GM19467 (cell line): ENCODE measurements around the gene GRIFIN.
"Not testable (repeated sequence)": the region's sequence is repeated elsewhere in the genome, so short reads cannot be mapped to it uniquely, and the experiment has no call there.

Experiments used
- ATAC-seq: cut with Tn5 transposase; IDR thresholded peaks from one replicate; pipeline ENCODE4 v1.9.1; 2021; ENCODE audit warnings: mild to moderate bottlenecking, moderate library complexity; ENCODE audit not compliant: unreplicated experiment

GRIFIN gene

DNA sequence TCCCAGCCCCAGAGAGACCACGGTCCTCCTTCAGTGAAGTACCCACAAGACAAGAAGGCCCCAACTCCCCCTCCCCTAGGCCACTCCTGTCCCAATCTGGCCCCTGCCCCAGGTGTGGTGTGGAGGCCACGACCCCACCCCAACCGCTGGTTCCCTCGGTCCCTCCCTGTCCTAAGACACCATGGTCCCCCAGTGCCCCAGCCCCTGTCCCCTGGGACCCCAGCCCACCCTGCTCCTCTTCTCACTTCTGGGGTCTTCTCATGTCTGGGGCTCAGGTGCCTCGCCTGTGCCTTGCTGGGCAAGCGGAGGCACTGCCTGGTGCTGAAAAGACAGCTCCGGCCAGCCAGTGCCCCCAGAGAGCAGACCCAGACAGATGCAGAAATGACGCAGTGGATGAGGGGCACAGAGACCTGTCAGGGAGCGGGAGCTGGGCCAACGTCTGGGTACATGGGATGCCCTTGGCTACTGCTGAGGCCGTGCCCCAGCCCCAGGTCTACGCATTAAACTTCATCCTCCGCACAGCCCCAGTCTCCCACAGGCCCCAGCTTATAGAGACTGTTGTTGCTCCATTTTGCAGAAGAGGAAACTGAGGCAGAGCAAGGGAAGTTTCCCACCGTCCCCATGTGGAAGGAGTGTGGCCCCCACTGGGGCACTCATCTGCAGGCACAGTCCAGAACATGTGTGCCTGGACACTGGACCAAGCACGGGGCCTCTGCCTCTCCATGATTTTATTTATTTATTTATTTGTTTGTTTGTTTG, 14.8 kb downstream of the GRIFIN start:
- ATAC-seq: no peak

DNA sequence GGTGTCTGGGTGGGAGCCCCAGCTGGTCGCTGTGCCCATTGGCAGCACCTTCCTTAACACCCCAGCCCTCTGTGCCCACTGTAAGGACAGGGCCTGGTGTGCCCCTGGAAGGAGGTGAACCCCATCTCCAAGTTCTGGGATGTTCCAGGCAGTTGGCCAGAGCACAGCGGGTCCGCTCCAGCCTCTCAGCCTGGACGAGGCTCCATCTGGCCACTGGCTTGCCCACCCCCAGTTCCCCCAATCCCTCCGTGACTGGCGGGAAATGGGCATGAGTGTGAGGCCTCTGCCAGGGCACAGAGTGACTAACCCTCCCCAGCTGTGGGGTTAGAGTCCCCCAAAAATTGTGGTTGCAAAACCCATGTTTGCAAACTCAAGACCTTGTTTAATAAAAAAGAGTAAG, 15.6 kb downstream of the GRIFIN start:
- ATAC-seq: no peak

DNA sequence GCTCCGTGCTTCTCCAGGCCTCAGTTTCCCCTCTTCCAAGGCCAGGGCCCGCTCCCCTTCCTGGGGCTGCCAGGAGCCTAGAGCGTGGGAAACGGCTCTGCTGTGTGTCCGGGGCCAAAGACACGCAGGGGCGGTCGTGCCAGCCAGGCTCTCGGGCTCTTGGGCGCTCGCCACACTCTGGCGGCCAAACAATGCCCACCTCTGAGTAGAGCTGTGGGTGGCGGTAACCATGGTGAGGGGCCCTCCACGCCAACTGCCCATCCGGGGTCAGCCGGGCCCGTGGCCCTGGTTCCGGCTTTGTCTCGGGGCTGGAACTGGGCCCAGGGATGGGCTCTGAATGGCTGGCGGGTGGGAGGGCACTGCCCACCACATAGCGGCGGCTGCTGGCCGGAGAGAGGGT, 16.0 kb downstream of the GRIFIN start:
- ATAC-seq: no peak

DNA sequence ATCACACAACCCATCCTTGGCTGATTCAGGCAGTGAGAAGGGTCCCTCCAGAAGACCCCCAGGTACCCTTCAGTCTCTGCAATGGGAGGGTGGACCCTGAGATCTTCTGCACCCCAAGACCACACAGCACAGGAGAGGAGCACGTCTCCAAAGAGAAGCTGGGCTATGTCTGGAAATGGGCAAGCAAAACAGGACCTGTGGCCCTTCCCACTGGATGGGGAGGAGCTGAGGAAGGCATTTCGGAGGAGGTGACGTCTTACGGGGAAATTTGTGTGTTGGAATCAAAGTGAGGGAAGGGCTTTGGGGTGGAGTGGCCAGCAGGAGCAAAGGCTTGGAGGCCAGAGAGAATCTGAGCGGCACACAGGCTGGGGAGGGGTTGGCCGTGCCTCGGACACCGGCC, 16.5 kb downstream of the GRIFIN start:
- no peak for ATAC-seq

DNA sequence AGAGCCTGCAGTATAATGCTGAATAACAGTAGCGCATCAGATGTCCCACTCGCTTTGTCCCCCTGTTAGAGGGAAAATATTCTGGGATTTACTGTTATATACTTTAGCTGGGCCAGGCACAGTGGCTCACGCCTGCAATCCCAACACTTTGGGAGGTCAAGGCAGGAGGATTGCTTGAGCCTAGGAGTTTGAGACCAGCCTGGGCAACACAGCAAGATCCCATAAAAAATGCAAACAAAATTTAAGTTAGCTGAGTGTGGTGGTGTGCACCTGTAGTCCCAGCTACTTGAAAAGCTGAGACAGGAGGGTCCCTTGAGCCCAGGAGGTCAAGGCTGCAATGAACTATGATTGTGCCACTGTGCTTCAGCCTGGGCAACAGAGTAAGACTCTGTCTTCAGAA, 22.3 kb downstream of the GRIFIN start:
- ATAC-seq: not testable (repeated sequence)

DNA sequence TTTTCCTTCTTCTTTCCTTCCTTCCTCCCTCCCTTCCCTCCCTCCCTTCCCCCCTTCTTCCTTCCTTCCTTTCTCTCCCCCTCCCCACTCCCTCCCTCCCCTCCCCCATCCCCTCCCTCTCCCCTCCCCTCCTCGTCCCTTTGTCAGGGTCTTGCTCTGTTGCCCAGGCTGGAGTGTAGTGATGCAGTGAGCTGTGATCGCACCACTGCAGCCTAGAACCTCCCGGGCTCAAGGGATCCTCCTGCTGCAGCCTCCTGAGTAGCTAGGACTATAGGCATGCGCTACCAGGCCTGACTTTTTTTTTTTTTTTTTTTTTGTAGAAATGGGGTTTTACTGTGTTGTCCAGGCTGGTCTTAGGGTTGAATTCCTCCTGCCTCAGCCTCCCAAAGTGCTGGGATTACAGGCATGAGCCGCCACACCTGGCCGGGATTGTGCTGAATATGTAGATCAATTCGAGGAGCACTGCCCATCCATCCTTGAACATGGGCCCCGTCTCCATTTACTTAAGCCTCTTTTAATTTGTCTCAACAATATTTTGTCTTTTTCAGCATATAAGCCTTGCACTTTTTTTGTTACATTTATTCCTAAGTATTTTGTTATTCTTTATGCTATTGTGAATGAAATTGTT, 23.4 kb downstream of the GRIFIN start:
- ATAC-seq: no peak

DNA sequence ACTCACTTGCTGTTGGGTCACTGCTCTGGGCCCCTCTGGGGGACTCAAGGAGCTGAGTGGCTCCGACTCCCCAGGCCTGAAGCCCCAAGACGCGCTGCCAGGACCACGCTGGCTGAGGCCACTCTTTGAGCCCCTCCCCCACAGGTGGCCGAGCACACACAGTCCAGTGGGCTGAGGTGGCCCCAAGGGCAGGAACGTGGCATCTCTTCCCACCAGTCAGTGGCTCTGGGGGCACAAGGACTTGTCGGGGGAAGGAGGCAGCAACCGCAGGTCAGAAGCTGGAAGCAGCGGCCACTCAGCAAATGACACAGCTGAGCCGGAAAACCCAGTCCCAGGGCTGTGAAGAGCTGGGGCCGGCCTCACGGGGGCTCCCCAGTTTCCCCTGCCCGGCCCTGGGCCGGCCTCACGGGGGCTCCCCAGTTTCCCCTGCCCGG, 24.1 kb downstream of the GRIFIN start:
- ATAC-seq: peak; percentile 14

DNA sequence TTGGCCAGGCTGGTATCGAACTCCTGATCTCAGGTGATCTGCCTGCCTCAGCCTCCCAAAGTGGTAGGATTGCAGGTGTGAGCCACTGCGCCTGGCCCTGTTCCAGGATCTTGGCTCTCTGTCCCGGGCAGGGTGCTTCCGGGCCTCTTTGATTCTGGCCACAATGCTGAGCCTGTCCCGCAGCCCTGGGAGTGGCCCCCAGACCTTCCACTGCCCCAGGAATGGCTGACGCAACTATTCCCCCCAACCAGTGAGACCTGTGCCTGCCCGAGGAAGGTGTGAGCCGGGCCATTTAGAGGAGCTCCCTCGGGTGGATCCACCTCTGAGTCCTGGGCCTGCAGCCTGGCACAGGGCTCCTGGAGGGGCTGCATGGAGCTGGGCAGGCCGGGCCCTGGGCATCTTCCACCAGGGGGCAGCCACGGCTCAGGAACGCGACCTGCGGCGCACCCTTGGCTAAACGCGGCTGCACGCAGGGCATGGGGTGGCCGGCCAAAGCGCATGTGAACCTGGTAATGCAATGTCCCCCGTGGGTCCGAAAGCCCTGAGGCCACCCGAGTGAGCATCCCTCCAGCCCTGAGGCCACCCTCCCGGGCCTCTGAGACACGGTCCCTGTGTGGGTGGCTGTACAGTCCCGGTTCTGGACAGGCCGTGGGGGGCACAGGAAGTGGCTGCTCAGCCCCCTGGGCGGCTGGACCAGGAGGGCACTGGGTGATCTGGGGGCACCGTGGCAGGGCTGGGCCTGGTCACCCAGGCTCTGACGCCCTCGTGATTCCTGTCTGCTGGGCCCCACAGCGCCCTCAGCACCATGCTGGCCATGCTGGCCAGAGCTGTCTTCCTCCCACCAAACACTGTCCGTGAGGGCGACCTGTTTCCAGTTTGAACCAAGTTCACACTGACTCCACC, 24.8 kb downstream of the GRIFIN start:
- ATAC-seq: peak; percentile 74

DNA sequence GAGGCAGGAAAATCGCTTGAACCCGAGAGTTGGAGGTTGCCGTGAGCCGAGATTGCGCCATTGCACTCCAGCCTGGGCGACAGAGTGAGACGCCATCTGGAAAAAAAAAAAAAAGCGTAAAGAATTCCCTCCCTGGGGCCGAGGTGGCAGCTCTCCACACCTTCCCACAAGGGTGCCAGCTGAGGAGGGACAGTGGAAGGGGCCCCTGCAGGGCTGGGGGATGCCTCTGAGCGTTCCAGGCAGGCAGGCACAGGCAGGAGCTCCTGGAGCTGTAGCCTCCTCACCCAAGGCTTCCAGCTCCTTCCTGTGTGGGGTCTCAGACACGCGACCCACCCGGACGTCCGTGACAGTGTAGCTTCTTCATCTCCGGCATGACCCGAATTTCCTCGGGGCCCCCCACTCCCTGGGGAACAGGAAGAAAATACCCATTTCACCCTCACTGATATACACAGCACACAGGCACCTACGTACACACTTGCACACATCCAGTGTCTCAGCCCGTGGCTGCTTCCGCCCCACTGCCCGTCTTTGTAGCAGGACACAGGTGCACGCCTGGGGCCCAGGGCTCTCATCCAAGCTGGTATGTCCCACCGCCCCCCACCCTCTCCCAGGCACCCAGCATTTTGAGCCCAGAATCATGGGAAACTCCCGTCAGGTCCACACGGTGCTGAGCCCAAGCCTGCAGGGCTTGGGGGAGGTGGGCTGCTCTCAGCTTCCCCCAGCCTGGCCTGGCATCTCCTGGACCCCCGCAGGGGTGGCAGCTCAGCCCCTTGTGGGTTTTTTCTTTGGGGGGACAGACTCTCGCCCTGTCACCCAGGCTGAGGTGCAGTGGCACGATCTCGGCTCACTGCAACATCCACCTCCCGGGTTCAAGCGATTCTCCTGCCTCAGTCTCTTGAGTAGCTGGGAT, 25.7 kb downstream of the GRIFIN start:
- ATAC-seq: no peak

DNA sequence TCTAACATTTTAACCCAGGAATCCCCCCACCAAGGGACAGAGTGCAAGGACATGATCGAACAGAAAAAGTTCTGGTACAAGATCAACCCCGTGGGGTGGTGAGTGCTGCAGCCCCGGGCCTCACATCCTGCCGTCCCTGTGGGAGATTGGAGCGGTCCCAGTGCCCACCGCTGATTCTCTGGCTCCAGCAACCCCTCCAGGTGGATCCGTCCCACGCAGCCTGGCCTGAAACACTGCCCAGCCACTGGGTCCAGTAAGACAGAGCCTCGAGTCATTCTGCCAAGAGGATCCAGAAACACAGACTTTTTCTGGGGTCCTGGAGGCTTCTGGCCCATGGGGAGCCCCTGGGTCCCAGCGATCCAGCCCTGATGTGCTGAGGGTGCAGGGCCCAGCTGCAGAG, 29.5 kb downstream of the GRIFIN start:
- ATAC-seq: no peak

DNA sequence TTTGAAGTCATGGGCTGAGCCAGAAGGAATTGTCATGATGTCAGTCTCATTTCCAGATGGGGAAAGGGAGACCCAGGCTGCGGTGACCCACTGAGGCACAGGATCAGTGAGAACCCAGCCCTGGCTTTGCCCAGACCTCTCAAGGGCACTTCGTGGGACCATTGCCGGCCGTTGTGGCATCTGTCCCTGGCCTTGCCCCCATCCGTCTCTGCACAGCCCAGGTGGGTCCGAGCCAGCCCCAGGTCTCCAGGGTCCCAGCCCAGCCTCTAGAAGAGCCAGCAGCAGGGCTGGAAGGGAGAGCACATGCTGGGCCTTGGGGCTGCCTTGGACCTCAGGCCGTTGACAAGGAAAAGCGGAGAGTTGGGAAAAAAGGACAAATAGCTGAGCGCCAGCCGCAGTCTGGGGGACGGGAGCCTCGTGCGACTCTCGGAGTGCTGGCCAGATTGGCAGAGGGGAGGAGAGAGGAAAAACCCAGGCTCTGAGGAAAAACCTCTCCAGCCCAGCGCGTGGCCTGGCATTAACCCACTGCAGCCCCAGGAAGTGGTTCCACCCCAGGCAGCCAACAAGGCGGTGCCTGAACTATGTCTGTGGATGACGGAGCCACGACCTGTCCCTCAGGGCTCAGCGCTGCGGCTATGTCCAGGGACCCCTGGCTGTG, 30.2 kb downstream of the GRIFIN start:
- no peak for ATAC-seq

DNA sequence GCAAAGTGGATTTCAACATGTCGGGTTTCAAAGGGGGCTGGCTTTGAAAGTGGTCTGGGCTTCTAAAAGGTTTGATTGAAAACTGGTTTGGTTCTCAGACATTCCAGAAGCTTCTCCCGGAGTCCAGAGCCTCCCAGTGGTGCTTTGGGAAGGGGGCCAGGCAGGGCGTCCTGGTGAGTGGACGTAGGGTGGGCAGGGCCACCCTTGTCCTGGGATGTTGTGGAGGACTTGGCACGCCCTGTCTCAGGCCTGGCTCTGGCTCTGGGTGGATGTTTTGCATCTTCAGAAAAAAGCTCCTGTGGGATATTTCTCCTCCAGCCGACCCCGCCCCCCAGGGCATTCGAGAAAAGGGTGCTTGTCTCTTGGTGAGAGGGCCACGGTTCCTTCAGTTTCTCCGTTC, 31.2 kb downstream of the GRIFIN start:
- ATAC-seq: no peak

DNA sequence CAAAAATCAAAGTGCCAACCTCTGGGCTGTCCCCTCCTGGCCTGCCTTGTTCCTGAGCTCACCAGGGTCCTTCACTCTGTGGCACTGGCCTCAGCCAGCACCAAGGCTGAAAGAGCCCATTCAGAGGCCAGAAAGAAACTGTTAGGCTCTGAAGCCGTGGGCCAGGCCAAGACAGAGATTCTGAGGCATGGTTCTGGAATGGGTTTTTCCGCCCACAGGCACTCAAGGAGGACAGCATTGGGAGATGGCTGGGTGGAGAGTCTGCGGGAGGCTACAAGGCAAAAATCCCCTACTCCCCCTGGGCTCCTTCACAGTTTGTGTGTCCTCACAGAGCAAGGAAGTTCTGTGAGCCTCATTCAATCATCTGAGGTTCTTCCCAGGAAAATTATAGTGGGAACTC, 31.7 kb downstream of the GRIFIN start:
- no peak for ATAC-seq

DNA sequence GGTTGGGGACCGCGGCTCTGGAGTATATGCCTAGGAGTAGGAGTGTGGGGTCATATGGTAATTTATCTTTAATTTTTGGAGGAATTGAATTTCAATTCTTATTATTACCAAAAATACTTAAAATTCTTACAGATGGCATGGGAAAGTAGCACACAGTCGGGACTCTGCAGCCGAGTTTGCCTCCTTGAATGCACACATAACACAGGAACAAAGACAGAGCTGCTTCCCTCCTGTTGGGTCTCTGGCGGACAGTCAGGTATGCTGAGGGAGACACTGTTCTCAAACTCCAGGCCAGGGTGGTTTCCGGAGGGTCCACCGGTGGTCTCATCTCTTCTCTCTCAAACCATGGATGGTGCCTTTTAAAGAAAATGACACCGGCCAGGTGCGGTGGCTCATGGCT, 32.7 kb downstream of the GRIFIN start:
- ATAC-seq: no peak

DNA sequence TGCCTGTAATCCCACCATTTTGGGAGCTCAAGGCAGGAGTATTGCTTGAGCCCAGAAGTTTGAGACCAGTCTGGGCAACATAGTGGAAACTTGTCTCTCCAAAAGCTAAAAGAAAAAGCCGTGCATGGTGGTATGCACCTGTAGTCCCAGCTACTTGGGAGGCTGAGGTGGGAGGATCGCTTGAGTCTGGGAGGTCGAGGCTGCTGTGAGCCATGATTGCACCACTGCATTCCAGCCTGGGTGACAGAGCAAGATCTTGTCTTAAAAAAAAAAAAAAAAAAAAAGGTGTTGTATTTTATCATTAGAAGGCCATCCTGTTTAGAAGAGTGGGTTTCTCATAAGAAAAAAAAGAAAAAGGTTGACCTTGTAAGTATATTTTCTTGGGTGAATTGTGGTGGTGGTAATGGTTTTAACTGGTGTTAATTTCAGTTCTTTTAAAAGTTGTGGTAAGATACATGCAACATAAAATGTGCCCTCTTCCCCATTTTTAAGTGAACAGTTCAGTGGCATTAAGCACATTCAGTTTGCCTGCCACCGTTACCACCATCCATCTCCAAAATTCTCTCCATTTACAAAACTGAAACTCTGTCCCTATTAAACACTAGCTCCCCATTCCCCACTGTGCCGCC, 34.7 kb downstream of the GRIFIN start:
- no peak for ATAC-seq

DNA sequence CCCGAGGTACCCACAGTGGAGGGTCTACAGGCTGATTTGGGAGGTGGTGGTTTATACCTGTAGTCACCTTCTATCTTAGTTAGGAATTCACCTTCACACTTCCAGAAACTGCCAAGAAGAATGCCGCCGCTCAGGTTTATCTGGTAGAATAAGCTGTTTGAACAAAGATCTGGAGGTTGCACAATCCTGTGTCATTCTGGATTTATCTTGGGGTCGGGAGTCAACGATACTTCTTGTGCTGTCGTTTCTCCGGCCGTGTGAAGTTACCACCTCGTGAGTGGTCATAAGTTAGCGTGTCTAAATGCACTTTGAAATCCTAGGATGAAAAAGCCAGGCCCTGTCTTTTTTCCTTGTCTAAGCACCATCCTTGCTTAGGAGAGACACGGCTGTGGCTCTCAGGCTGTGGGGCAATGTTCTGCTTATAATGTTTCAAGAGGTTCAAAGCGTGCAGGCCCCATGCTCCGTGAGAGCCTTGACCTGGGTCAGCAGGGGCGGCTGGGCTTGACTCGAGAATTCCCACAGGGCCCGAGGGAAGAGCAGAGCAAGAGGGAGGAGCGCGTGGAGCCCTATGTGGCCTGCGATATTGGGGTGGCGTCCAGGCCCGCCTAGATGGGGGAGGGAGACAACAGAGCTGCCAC, 35.5 kb downstream of the GRIFIN start:
- ATAC-seq: no peak

DNA sequence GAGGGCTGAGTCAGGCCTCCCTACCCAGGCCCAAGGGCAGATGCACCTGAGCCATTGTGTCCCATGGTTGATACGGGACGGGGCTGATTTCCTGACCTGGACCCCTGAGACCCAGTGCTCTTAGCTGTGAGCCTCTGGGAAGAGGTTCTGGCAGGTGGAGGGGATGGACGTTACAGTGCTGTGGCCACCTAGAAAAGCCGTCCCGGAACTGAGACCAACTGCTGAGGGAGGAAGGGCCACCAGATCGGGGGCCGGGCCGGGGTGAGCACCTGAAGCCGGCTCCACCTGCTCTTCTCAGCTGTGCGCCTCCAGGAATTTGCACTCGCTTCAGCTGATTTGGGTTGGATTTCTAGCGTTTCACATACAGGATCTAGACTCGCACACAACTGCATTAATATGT, 37.4 kb downstream of the GRIFIN start:
- no peak for ATAC-seq

DNA sequence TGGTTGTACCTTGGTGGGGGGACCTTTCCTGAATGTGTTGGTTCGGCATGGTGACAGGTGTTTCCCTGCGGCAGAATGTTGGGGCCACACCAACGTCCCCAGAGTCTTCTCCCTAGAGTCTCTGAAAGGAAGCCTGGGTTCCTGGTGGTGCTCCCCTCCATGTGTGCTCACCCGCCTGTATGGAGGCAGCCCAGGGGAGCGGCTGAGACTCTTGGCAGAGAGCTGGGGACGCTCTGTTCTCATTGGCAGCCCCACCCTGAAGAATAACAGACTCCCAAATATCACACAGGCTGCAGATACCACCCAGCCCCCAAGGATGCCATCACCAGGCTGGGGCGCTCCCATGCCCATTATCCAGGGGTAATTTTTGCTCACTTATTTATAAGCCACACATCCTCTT, 38.0 kb downstream of the GRIFIN start:
- ATAC-seq: no peak

DNA sequence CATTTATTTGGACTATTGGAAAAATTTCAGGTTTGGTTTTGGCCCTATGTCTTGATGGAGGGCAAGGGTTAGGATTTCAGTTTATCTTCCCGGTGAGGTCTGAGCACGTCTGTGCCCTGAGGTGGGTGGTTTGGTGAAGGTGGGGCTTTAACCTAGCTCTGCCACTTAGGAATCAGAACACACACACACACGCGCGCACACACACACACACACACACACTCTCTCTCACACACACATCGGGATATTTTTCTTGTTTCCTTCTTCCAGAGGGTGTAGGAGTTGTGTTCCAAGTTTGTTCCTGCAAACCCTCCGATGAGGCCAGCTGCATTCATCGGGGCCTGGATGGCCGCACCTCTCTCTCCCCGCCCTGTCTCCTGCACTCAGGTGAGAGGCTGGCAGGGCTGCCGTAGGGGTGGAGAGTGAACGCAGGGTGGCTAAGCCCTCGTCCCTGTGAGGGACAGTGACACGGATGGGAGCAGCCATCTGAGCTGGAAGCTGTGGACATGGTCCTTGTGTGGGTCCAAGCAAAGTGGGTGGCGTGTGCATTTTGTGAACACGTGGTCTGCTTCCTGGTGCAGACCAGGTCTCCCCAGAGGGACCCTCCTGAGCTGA, 38.6 kb downstream of the GRIFIN start:
- ATAC-seq: no peak
